GM12878 (cell line): Measurements from ENCODE around the gene LHFPL3. TPM values are rescaled to one million over a fixed set of nuclear protein-coding genes. Genes with fewer than 3 reads are reported as not detected.

Source experiments
- BHLHE40 ChIP-seq, 2 experiments: fragments of 450-650 bp in 1 of 2; IDR thresholded peaks; 2 replicates each; pipeline ENCODE4 v1.6.1; 2011 to 2017; ENCODE audit warnings: low read depth in 2 of 2, borderline replicate concordance in 1 of 2, improper control_type of control experiment in 1 of 2, low read length in 1 of 2, mild to moderate bottlenecking in 1 of 2
- E4F1 ChIP-seq: fragments of 450-650 bp; IDR thresholded peaks from 2 replicates; pipeline ENCODE4 v1.6.1; 2018; ENCODE audit warnings: borderline replicate concordance, mild to moderate bottlenecking; ENCODE audit not compliant: partially characterized antibody
- HDAC2 ChIP-seq: fragments of 200-600 bp; sonication (generic); IDR thresholded peaks from 2 replicates; pipeline ENCODE4 v1.6.1; 2017
- KLF5 ChIP-seq: fragments of 450-650 bp; IDR thresholded peaks from 2 replicates; pipeline ENCODE4 v1.6.1; 2014; ENCODE audit warnings: mild to moderate bottlenecking; ENCODE audit not compliant: partially characterized antibody
- MYB ChIP-seq: fragments of 150-350 bp; IDR thresholded peaks from 2 replicates; pipeline ENCODE4 v1.6.1; 2014; ENCODE audit warnings: mild to moderate bottlenecking, low read depth, low read length, borderline replicate concordance
- NFIC ChIP-seq: IDR thresholded peaks from 2 replicates; pipeline ENCODE4 v1.6.1; 2012; ENCODE audit warnings: low read depth, mild to moderate bottlenecking, inconsistent platforms, low read length, moderate library complexity
- REST ChIP-seq: IDR thresholded peaks from 2 replicates; pipeline ENCODE4 v1.6.1; 2012; ENCODE audit warnings: mild to moderate bottlenecking, low read depth, low read length
- RUNX3 ChIP-seq: IDR thresholded peaks from 2 replicates; pipeline ENCODE4 v1.6.1; 2012; ENCODE audit warnings: low read length, inconsistent platforms
- SMAD1 ChIP-seq: fragments of 450-650 bp; IDR thresholded peaks from 2 replicates; pipeline ENCODE4 v1.6.1; 2018; ENCODE audit warnings: mild to moderate bottlenecking, low read depth; ENCODE audit not compliant: partially characterized antibody
- SUZ12 ChIP-seq: fragments of 200-600 bp; sonication (generic); IDR thresholded peaks from one replicate; pipeline ENCODE4 v1.6.1; 2018; ENCODE audit warnings: antibody characterized with exemption, mild to moderate bottlenecking; ENCODE audit not compliant: unreplicated experiment
- TCF7 ChIP-seq: IDR thresholded peaks from 2 replicates; pipeline ENCODE4 v1.6.1; 2014; ENCODE audit warnings: antibody characterized with exemption, borderline replicate concordance
- YBX1 ChIP-seq: fragments of 450-650 bp; IDR thresholded peaks from 2 replicates; pipeline ENCODE4 v1.6.1; 2016; ENCODE audit warnings: antibody characterized with exemption
- polyA plus RNA-seq, 11 experiments: library from polyadenylated mRNA; depleted of rRNA in 4 of 11; unstranded in 6 of 11; stranded (reverse) in 5 of 11; fragments of >200 nt; fragmentation: Nextera tagmentation in 4 of 11; fragmentation: Illumina TruSeq in 1 of 11; extraction: Ambion mirVana in 4 of 11; extraction: Trizol in 1 of 11; gene quantifications; 1 replicate in 1 of 11; 2 replicates in 10 of 11; pipeline versions ENCODE4 v1.2.1 to v1.2.3, GENCODE V29; 2011 to 2016; ENCODE audit warnings: inconsistent platforms in 2 of 11, missing spikeins in 2 of 11, low read depth in 1 of 11
- total RNA-seq, 4 experiments: library from RNA; depleted of rRNA in 3 of 4; stranded (reverse); fragments of >200 nt in 3 of 4; fragmentation: Illumina TruSeq in 1 of 4; extraction: Trizol in 1 of 4; gene quantifications; 2 replicates each; pipeline versions ENCODE4 v1.2.1 to v1.2.3, GENCODE V29; 2013 to 2021

LHFPL3 gene
- total and polyA plus RNA-seq, 10 of the 15 experiments (the other 5 are each of a cell fraction or from before 2014, with no cell fraction given), result 0.09 TPM; not detected in 9

- no peak for TF ChIP-seq NFIC
- TF ChIP-seq HDAC2, result no peak
- no peak for TF ChIP-seq SMAD1
- no peak for TF ChIP-seq SUZ12
- no peak for TF ChIP-seq YBX1
- TF ChIP-seq RUNX3, result no peak
- no peak for TF ChIP-seq E4F1
- no peak for TF ChIP-seq BHLHE40 (IDR thresholded peaks at IDR 0.05; ENCODE audit: borderline replicate concordance in 1 of 2, low read depth in 2 of 2, low read length in 1 of 2)
- TF ChIP-seq MYB, result no peak
- no peak for TF ChIP-seq REST
- no peak for TF ChIP-seq KLF5
- TF ChIP-seq TCF7, result no peak
These were observed 447.1 kb downstream of the LHFPL3 start (continued) for GRCh38 chr7:104775531-104775930.
